ENCODE data around the gene ARHGAP10.
"Not testable (repeated sequence)": the region's sequence is repeated elsewhere in the genome, so short reads cannot be mapped to it uniquely, and the experiment has no call there.

The ARHGAP10 gene

DNA sequence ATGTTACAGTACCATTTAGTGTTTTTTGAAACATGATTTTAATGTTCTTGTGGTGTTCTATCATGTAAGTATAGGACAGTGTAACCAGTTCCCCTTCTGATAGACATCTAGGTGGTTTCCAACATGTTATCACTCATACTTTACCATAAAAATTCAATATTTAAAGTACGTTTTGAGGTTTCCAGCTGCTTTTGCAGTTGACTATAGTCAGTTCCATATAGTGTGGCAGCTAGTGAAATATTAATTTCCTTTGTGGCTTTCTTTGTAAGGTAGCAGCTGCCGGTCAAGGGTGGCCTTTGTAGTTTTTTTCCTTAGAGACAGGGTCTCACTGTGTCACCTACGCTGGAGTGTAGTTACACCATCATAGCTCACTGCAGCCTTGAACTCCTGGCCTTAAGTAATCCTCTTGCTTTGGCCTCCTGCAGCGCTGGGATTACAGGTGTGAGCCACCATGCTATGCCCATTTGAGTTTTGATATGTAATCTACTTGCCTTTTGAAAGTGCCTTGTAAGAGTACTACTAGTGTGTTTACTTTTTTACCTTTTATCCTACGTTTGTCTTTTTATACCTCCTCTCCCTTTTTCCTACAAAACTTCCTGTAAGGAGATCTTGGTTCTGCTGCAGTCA, 63.0 kb downstream of the ARHGAP10 start:
- DNase-seq (ENCODE audit: low spot score): no peak

- DNase-seq (ENCODE audit: low spot score): not testable (repeated sequence)
These were observed 67.2 kb downstream of the ARHGAP10 start for GRCh38 chr4:147799057-147799456.

GRCh38 chr4:147799986-147800555, 68.2 kb downstream of the ARHGAP10 start:
- DNase-seq (ENCODE audit: low spot score): no peak

DNA sequence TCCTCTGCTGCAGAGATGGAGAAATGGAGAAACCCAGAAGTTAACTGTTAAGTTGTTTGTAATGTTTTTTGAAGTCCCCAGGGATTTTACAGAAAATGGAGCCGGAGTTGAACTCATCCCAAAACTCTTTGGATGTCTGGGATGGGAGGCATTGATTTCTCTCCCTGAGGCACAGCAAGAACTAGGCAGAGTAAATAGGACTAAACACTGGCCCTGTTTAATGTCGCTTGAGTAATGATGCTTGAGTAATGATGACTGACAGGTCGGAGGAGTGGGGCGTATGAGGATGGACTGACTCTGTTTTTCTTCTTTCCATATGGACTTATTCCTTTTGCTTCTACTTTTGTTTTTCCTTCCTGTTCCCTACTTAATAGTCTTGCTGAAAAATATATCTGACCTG, 69.9 kb downstream of the ARHGAP10 start:
- DNase-seq (ENCODE audit: low spot score): no peak

GRCh38 chr4:147802346-147802745, 70.5 kb downstream of the ARHGAP10 start:
- DNase-seq (ENCODE audit: low spot score): no peak

GRCh38 chr4:147805946-147806345, 74.1 kb downstream of the ARHGAP10 start:
- no peak for DNase-seq (ENCODE audit: low spot score)

DNA sequence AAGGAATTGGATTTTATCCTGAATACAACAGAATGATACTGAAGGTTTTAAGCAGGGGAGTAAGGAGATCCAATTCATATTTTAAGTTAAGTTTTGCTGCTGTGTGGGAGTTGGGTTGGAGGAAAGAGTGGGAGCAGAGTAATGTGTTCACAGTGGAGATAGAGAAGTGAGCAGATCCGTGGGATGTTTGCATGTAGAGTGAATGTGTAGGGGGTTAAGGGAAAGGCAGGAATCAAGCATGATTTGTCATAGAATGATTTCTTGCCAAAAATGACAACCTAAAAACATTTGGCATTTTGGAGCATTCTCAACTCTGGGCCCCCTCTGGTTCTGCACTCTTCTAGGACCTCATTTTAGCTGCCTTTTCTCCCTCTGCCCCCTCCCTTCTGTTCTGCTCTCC, 76.6 kb downstream of the ARHGAP10 start:
- no peak for DNase-seq (ENCODE audit: low spot score)

- DNase-seq (ENCODE audit: low spot score): no peak
These were observed 77.3 kb downstream of the ARHGAP10 start for GRCh38 chr4:147809211-147809610.

GRCh38 chr4:147811878-147812277, 80.0 kb downstream of the ARHGAP10 start:
- no peak for DNase-seq (ENCODE audit: low spot score)

- DNase-seq (ENCODE audit: low spot score): no peak
These were observed 81.4 kb downstream of the ARHGAP10 start for GRCh38 chr4:147813109-147813773.

GRCh38 chr4:147813973-147814372, 82.1 kb downstream of the ARHGAP10 start:
- no peak for DNase-seq (ENCODE audit: low spot score)

DNA sequence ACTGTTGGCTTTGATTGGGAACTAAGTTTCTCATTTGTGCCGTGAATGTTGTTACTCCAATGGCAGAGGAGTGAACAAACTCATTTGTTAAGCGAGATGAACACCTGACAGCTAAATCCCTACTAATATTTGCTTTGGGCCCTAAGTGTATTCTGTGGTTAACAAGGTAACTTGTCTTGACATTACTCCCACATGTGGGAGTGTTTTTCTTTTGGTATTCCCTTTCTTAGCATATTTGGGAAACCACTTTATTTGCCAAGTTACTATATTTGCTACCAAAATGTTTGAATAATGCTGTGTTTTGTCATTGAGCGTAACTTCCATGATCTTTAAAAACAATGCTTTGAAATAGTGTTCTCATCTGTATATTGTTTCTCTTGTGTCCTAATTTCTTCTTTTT, 82.5 kb downstream of the ARHGAP10 start:
- DNase-seq (ENCODE audit: low spot score): no peak

GRCh38 chr4:147815741-147816140, 83.9 kb downstream of the ARHGAP10 start:
- DNase-seq (ENCODE audit: low spot score): no peak

- DNase-seq (ENCODE audit: low spot score): no peak
These were observed 84.7 kb downstream of the ARHGAP10 start for GRCh38 chr4:147816382-147817254.

GRCh38 chr4:147820975-147821374, 89.1 kb downstream of the ARHGAP10 start:
- no peak for DNase-seq (ENCODE audit: low spot score)

DNA sequence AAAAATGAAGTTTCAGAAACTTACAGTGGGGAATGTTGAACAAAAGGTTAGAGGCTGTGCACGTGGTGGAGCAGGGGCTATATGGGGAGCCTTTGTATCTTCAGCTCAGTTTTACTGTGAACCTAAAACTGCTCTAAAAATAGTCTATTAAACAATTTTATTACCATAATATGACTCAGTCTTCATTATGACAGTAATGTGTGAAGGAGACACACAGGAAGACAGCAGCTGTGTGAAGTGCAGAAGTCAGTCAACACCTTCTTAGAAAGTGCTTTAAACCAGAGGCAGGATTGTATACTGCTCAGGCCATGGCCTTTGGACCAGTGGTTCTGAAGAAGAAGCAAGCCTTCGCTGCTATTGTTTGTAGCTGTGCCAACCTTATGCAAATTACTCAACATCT, 89.7 kb downstream of the ARHGAP10 start:
- no peak for DNase-seq (ENCODE audit: low spot score)

DNA sequence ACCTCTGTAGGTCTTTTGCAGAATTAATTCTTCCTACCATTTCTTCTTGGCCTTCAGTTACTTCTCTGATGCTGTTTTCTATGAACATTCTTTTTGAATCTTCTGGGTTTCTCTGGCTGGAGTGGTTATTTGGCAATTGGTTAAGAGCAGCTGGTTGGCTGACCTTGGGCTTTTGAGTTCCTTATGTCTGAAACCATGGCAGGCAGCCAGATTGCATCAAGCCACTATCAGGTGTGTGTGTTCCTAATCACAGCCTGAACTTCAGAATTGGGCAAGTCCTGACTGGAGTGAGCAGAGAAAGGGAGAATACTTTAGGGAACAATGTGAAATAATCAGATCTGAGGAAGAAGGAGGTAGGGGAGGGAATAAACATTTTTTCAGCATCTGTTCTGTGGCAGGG, 90.2 kb downstream of the ARHGAP10 start:
- DNase-seq (ENCODE audit: low spot score): no peak

GRCh38 chr4:147823130-147823529, 91.2 kb downstream of the ARHGAP10 start:
- DNase-seq (ENCODE audit: low spot score): no peak

DNA sequence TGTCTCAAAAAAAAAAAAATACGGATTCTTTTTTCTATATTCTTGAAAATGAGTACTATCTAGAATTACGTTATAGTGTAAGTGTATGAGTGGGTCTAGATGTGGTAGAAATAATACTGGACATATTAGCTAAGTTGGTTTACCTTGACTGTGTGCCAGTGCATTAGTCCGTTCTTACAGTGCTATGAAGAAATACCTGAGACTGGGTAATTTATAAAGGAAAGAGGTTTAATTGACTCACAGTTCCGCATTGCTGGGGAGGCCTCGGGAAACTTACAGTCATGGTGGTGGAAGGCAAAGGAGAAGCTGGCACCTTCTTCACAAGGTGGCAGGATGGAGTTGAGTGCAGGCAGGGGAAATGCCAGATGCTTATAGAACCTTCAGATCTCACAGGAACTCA, 92.4 kb downstream of the ARHGAP10 start:
- no peak for DNase-seq (ENCODE audit: low spot score)

DNA sequence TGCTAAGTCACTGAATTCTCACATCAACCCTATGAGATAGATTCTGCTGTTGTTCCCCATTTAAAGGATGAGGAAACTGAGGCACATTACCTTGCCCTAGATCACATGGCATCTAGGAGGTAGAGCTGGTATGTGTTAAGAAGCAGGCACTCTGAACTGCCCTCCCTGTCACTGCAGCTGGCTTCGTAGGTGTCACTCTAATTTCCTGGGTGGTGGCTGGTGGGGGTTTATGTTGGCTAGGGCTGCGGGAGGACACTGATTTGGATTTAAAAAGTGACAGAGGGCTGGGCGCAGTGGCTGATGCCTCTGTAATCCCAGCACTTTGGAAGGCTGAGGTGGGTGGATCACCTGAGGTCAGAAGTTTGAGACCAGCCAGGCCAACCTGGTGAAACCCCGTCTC, 93.0 kb downstream of the ARHGAP10 start:
- no peak for DNase-seq (ENCODE audit: low spot score)

DNA sequence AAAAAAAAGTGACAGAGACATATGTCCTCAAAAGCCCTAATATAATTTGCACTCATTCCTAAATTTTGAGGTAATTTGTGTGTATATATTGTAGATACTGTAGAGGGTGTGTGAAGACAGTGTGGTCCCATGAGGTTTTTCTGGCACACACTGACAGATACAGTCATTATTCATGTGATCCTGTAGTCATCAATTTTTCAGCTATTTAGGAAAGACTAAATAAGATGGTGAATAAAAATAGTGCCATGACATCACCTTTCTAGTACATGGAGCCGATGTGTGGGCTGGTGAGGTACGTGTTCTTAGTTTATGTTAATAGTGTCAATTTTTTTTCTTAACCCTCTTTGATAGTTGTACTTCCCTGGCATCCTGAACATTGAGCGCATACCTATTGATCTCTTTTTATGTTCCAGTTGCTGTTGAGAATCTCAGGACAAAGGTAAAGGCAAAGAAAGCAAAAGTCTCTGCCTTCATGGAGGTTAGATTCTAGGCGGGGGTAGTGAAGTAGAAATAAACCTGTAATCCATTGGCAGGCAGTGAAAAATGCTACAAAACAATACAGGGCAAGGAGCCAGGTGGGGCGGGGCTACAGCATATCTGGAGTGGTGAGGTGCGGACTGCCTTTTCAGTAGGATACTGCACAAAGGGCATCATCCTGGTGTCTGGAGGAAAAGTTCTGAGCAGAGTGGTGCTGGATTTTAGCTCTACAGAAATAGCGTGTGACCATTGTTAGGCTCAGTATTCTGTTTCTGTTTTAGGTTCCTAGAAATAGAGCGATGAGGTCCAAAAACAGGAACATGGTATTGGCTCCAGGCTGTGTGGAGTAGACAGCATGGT, 93.8 kb downstream of the ARHGAP10 start:
- no peak for DNase-seq (ENCODE audit: low spot score)

- DNase-seq (ENCODE audit: low spot score): no peak
These were observed 94.4 kb downstream of the ARHGAP10 start for GRCh38 chr4:147826288-147826646.

All from HuH-7.5 (cell line).